Uterus (tissue), 2 donors: ENCODE data around the gene STAT6.

Experiments used
- POLR2A ChIP-seq, 2 donors: fragments of 450-650 bp; IDR thresholded peaks; one replicate each; pipeline ENCODE4 v1.6.1; 2016; ENCODE audit warnings: antibody characterized with exemption in 2 of 2, mild to moderate bottlenecking in 1 of 2, moderate library complexity in 1 of 2
- TF ChIP-seq, protein P1 (sequence below), 4 experiments: fragments of 200-600 bp in 2 of 4; fragments of 450-650 bp in 2 of 4; sonication (generic) in 2 of 4; IDR thresholded peaks; one replicate each; pipeline ENCODE4 v1.5.1; 2016 to 2019; ENCODE audit warnings: antibody characterized with exemption in 4 of 4, mild to moderate bottlenecking in 2 of 4, moderate library complexity in 1 of 4

DNA sequence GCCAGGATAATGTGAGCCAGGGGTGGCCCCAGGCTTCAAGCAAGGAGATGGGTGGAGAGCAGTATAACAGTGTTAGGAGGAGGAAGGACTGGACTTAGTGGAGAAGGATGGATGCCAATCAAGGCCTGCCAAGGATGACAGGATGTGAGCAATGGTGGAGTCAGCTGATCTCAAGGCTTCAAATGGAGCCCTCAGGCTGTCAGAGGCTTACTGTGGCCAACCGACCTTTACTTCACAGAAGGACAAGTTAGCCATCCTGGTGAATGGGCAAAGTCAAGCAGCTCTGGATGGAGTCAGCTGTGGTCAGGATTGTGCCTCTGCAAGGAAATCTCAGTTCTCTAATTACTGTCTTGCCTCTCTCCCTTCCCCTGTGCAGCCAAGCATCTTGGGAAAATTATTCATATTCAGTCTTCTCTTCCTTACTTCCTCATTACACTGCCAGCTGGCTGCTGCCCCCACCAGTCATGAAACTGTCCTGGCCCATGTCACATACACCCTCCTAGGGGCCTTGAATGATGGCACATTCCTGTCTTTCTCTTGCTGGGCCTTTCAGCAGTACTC is 7.6 kb upstream of the STAT6 start:
- TF ChIP-seq, protein P1, sequence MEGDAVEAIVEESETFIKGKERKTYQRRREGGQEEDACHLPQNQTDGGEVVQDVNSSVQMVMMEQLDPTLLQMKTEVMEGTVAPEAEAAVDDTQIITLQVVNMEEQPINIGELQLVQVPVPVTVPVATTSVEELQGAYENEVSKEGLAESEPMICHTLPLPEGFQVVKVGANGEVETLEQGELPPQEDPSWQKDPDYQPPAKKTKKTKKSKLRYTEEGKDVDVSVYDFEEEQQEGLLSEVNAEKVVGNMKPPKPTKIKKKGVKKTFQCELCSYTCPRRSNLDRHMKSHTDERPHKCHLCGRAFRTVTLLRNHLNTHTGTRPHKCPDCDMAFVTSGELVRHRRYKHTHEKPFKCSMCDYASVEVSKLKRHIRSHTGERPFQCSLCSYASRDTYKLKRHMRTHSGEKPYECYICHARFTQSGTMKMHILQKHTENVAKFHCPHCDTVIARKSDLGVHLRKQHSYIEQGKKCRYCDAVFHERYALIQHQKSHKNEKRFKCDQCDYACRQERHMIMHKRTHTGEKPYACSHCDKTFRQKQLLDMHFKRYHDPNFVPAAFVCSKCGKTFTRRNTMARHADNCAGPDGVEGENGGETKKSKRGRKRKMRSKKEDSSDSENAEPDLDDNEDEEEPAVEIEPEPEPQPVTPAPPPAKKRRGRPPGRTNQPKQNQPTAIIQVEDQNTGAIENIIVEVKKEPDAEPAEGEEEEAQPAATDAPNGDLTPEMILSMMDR (IDR thresholded peaks at IDR 0.05): no peak
- no peak for TF ChIP-seq POLR2A (IDR thresholded peaks at IDR 0.05)
